Right lobe of liver (tissue), 6 donors: ENCODE results near the gene CCDC178. TPM values are rescaled to one million over a fixed set of nuclear protein-coding genes. Genes with fewer than 3 reads are reported as not detected.

Experiments used
- ATAC-seq, 4 donors: fragments of 200-7000 bp; cut with Tn5 transposase; one replicate each; pipeline ENCODE4 v1.9.1; 2020; ENCODE audit warnings: mild to moderate bottlenecking in 4 of 4, moderate library complexity in 4 of 4
- DNase-seq, 3 donors: peaks; one replicate each; pipeline ENCODE4 v3.0.0-alpha.2; 2020
- H3K27ac ChIP-seq, 3 donors: fragments of 200-600 bp; one replicate each; pipeline ENCODE4 v1.8.0; 2022
- H3K27me3 ChIP-seq, 2 donors: fragments of 200-600 bp; one replicate each; pipeline ENCODE4 v1.8.0; 2022
- H3K36me3 ChIP-seq, 4 donors: fragments of 200-600 bp; sonication (generic) in 1 of 4; one replicate each; pipeline versions ENCODE4 v1.5.1 to v1.8.0; 2017 to 2022; ENCODE audit warnings: control low read depth in 1 of 4
- H3K4me1 ChIP-seq, 4 donors: fragments of 200-600 bp; sonication (generic) in 1 of 4; one replicate each; pipeline versions ENCODE4 v1.5.1 to v1.8.0; 2017 to 2022; ENCODE audit warnings: control low read depth in 1 of 4
- H3K4me3 ChIP-seq, 3 donors: fragments of 200-600 bp; one replicate each; pipeline ENCODE4 v1.8.0; 2022
- H3K9me3 ChIP-seq, 4 donors: fragments of 200-600 bp; sonication (generic) in 1 of 4; one replicate each; pipeline versions ENCODE4 v1.5.1 to v1.8.0; 2017 to 2022; ENCODE audit warnings: control low read depth in 1 of 4
- CTCF ChIP-seq, 4 donors: fragments of 200-600 bp in 3 of 4; fragments of 450-650 bp in 1 of 4; IDR thresholded peaks; one replicate each; pipeline versions ENCODE4 v1.5.1 to v1.8.0; 2016 to 2022; ENCODE audit warnings: antibody characterized with exemption in 4 of 4, mild to moderate bottlenecking in 2 of 4
- POLR2A ChIP-seq: fragments of 450-650 bp; IDR thresholded peaks from one replicate; pipeline ENCODE4 v1.6.1; 2017; ENCODE audit warnings: antibody characterized with exemption, mild to moderate bottlenecking
- WGBS: methylation state at CpG from one replicate; pipeline ENCODE4 v1.1.6; 2018; ENCODE audit warnings: low coverage, low lambda C conversion rate; ENCODE audit not compliant: insufficient coverage; ENCODE audit errors: missing lambda C conversion rate; 5-methylcytosine and 5-hydroxymethylcytosine counted together
- intact Hi-C, 2 donors: fragments of 100-400 bp; cut with DNase I; formaldehyde crosslinking; loops; one replicate each; pipeline versions ENCODE4 v1.11.2 to v1.14.1; 2022
- total RNA-seq, 6 experiments: library from RNA; depleted of rRNA in 2 of 6; stranded (reverse); fragments of >200 nt in 2 of 6; fragmentation: NEBNext Ultra II Directional in 3 of 6; extraction: Animal tissue kit (Norgen Biotek cat#: 25700) in 3 of 6; gene quantifications; one replicate each; pipeline versions ENCODE4 v1.1.0 to v1.2.4, GENCODE V29; 2016 to 2023
- donor health status: DM: no; HTN: yes; CAD: no.
- donor health status: DM: no; HTN: no; CAD: no.
- donor health status: DM: no; HTN: no; CAD: no.
- donor health status: DM: no; HTN: yes; CAD: no.
- donor health status: DM: no; HTN: yes; CAD: no.

CCDC178 gene
- total RNA-seq, 6 experiments from 2014 or later = not detected

- intact Hi-C loops = no loop called here
- no peaks in the 10 kb centered on the region for H3K9me3 ChIP-seq
- DNase-seq = no peak
- WGBS = 71% methylated on average over 1 of the region's 1 CpG
- H3K4me3 ChIP-seq = no peak overlapping the region
- no peak for ATAC-seq
- H3K4me1 ChIP-seq = no peaks in the 10 kb centered on the region
- TF ChIP-seq POLR2A (no peak), CTCF (IDR thresholded peaks at IDR 0.05) (no peak)
- H3K27me3 ChIP-seq = no peaks in the 10 kb centered on the region
- no peak overlapping the region for H3K27ac ChIP-seq
- no peaks in the 10 kb centered on the region for H3K36me3 ChIP-seq
These were observed 234.7 kb downstream of the CCDC178 start for GRCh38 chr18:33205777-33206176.

GRCh38 chr18:33201509-33201926, 239.0 kb downstream of the CCDC178 start:
- Histone ChIP-seq H3K4me3 (no peak overlapping the region), H3K27me3 (no peaks in the 10 kb centered on the region), H3K9me3 (no peaks in the 10 kb centered on the region), H3K36me3 (no peaks in the 10 kb centered on the region), H3K27ac (no peak overlapping the region), H3K4me1 (no peaks in the 10 kb centered on the region)
- TF ChIP-seq CTCF (IDR thresholded peaks at IDR 0.05) (peak; percentile 18 to 56 (median 38)), POLR2A (no peak)
- ATAC-seq (peak; percentile 41 to 73 (median 56)), DNase-seq (no peak)
- 9% methylated on average over 8 of the region's 8 CpGs for WGBS
- intact Hi-C loops = no loop called here

GRCh38 chr18:33195795-33196194, 244.7 kb downstream of the CCDC178 start:
- Histone ChIP-seq H3K27me3 (no peaks in the 10 kb centered on the region), H3K27ac (no peak overlapping the region), H3K4me1 (no peaks in the 10 kb centered on the region), H3K36me3 (no peaks in the 10 kb centered on the region), H3K9me3 (no peaks in the 10 kb centered on the region), H3K4me3 (no peak overlapping the region)
- ATAC-seq = no peak
- intact Hi-C loops = no loop called here
- 38% methylated on average over 2 of the region's 2 CpGs for WGBS
- no peak for DNase-seq
- no peak for TF ChIP-seq CTCF (IDR thresholded peaks at IDR 0.05)
- no peak for TF ChIP-seq POLR2A

GRCh38 chr18:33194793-33195192, 245.7 kb downstream of the CCDC178 start:
- intact Hi-C loops = no loop called here
- Histone ChIP-seq H3K9me3 (no peaks in the 10 kb centered on the region), H3K36me3 (no peaks in the 10 kb centered on the region), H3K27me3 (no peaks in the 10 kb centered on the region), H3K4me3 (no peak overlapping the region), H3K27ac (no peak overlapping the region), H3K4me1 (no peaks in the 10 kb centered on the region)
- no peak for TF ChIP-seq CTCF (IDR thresholded peaks at IDR 0.05)
- no peak for TF ChIP-seq POLR2A
- ATAC-seq (no peak), DNase-seq (no peak)

DNA sequence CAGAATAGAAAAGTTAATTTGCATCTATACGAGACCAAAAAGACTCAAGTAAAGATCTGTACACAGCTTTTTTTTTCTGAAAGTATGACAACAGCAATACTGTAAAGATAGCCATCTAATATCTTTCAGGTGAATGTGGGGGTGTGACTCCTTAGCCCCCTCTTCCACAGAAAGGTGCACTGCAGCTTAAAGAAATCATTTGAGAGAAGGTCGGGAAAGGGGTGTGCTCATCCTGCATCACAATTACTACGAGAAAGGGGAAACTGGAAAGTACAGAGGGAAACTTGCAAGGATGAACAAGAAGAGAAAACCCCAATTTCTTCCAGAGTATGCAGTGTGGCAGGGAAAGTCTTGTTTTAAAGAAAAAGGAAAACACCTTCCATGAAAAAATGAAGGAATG, 255.6 kb downstream of the CCDC178 start:
- DNase-seq (no peak), ATAC-seq (no peak)
- Histone ChIP-seq H3K4me3 (no peak overlapping the region), H3K27me3 (no peaks in the 10 kb centered on the region), H3K4me1 (no peaks in the 10 kb centered on the region), H3K9me3 (no peaks in the 10 kb centered on the region), H3K27ac (no peak overlapping the region), H3K36me3 (no peaks in the 10 kb centered on the region)
- intact Hi-C loops = no loop called here
- TF ChIP-seq CTCF (IDR thresholded peaks at IDR 0.05) (no peak), POLR2A (no peak)
- WGBS = 32% methylated on average over 3 of the region's 3 CpGs
